Measurements from ENCODE around the gene CPLANE1.
"Not testable (repeated sequence)": the region's sequence is repeated elsewhere in the genome, so short reads cannot be mapped to it uniquely, and the experiment has no call there.

The CPLANE1 gene

DNA sequence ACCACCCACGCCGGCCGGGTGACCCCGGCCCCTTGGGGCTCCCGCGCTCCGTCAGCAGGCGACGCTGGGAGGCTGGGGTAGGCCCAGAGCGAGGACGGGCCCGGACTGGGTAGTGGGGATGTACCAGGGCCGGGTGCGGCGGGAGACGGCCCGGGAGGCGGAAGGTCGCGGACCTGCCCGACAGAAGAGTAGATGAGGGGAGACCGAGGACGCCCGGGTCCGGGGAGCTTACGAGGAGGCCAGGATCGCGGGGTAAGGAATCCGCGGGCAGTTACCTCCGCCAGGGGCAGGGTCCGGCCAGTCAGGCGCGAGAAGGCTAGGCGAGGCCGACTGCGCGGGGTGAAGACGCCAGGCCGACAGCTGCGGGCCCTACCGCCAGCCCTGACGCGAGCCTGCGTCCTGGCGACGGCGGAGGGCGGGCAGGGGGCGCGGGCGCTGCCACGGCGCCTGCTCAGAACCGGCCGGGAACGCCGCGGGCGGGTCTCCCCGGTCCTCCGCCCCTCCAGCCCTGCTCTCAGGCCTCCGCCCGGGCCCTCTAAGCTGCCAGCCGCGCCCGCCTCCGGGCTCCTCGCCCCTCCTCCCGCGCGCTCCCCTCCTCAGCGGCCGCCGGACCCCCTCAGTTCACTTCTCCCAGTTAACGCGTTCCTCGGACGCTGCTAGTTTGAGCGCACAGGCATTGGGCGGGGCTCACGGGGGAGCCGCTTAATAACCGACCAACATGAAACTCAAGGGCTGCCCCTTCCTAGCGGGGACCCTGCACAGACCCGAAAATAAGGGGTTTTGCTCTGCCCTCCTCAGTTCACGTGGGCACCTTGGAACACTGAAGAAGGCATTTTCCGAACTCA, at the start of gene CPLANE1:
Gene CPLANE1 (minus strand): TSS at position 407 of the 845 bp plus-strand sequence. CDS start 1,678 bp downstream, outside the sequence.
- peak within 1 kb of the TSS; percentile 95 for H3K4me3 ChIP-seq (ENCODE audit: low read length)
- DNase-seq (ENCODE audit: low read depth) = peak; percentile 93

DNA sequence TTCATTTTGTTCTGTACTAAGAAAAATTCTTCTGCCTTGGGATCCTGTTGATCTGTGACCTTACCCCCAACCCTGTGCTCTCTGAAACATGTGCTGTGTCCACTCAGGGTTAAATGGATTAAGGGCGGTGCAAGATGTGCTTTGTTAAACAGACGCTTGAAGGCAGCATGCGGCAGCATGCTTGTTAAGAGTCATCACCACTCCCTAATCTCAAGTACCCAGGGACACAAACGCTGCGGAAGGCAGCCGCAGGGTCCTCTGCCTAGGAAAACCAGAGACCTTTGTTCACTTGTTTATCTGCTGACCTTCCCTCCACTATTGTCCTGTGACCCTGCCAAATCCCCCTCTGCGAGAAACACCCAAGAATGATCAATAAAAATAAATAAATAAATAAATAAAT, 47.1 kb upstream of the CPLANE1 start:
- H3K9ac ChIP-seq (ENCODE audit: low read length); DNase-seq (ENCODE audit: low read depth); H3K4me3 ChIP-seq (ENCODE audit: low read length); H3K27me3 ChIP-seq (replicated peaks; ENCODE audit: control insufficient read depth, insufficient read depth, low read length); H3K4me1 ChIP-seq (ENCODE audit: control insufficient read depth, insufficient read depth, low read length); H3K9me3 ChIP-seq (ENCODE audit: control insufficient read depth, low read length): not testable (repeated sequence)
- H3K36me3 ChIP-seq (ENCODE audit: control insufficient read depth, insufficient read depth, low read length, severe bottlenecking) = peaks cover 68% of the 10 kb centered on the region

More for the DNA sequence above, at the start of gene CPLANE1:
- Histone ChIP-seq H3K9ac (ENCODE audit: low read length) (peak within 1 kb of the TSS; percentile 98), H3K9me3 (ENCODE audit: control insufficient read depth, low read length) (no peaks in the 10 kb centered on the region), H3K4me1 (ENCODE audit: control insufficient read depth, insufficient read depth, low read length) (peaks cover 26% of the 10 kb centered on the region), H3K27me3 (replicated peaks; ENCODE audit: control insufficient read depth, insufficient read depth, low read length) (no peaks in the 10 kb centered on the region), H3K36me3 (ENCODE audit: control insufficient read depth, insufficient read depth, low read length, severe bottlenecking) (no peaks in the 10 kb centered on the region)

DNA sequence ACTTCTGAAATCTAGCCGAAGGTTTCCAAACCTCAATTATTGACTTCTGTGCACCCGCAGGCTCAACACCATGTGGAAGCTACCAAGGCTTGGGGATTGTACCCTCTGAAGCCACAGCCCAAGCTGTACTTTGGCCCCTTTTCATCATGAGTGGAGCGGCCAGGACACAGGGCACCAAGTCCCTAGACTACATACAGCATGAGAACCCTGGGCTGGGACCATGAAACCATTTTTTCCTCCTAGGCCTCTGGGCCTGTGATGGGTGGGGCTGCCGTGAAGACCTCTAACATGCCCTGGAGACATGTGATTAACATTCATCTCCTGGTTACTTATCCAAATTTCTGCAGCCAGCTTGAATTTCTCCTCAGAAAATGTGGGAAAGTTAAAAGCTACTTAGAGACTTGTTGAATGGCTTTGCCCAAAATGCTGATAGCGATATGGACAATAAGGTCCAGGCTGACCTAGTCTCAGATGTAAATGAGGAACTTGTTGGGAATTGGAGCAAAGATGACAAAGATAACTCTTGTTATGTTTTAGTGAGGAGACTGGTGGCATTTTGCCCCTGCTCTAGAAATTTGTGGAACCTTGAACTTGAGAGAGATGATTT, 34.1 kb upstream of the CPLANE1 start:
- no peaks in the 10 kb centered on the region for H3K36me3 ChIP-seq (ENCODE audit: control insufficient read depth, insufficient read depth, low read length, severe bottlenecking)
- H3K9me3 ChIP-seq (ENCODE audit: control insufficient read depth, low read length) = peaks cover 7% of the 10 kb centered on the region
- DNase-seq (ENCODE audit: low read depth) = no peak
- no peak overlapping the region for H3K4me3 ChIP-seq (ENCODE audit: low read length)
- no peak overlapping the region for H3K9ac ChIP-seq (ENCODE audit: low read length)
- no peaks in the 10 kb centered on the region for H3K4me1 ChIP-seq (ENCODE audit: control insufficient read depth, insufficient read depth, low read length)
- H3K27me3 ChIP-seq (replicated peaks; ENCODE audit: control insufficient read depth, insufficient read depth, low read length) = no peaks in the 10 kb centered on the region

DNA sequence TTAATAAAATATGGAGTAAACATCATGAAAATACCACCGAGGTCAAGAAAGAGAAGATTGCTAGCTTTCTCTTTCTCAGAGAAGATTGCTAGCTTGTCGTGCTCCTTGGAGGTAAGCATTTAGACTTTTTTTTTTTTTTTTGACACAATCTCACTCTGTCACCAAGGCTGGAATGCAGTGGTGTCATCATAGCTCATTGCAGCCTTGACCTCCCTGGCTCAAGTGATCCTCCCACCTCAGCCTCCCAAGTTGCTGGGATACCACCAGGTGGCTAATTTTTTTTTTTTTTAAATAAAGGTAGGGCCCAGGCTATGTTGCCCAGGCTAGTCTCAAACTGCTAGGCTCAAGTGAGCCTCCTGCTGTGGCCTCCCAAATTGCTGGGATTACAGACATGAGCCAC, 26.3 kb upstream of the CPLANE1 start:
- H3K4me1 ChIP-seq (ENCODE audit: control insufficient read depth, insufficient read depth, low read length) = peaks cover 7% of the 10 kb centered on the region
- peaks cover 9% of the 10 kb centered on the region for H3K9me3 ChIP-seq (ENCODE audit: control insufficient read depth, low read length)
- no peak for DNase-seq (ENCODE audit: low read depth)
- H3K27me3 ChIP-seq (replicated peaks; ENCODE audit: control insufficient read depth, insufficient read depth, low read length) = no peaks in the 10 kb centered on the region
- no peaks in the 10 kb centered on the region for H3K36me3 ChIP-seq (ENCODE audit: control insufficient read depth, insufficient read depth, low read length, severe bottlenecking)
- H3K4me3 ChIP-seq (ENCODE audit: low read length) = no peak overlapping the region
- H3K9ac ChIP-seq (ENCODE audit: low read length) = no peak overlapping the region

DNA sequence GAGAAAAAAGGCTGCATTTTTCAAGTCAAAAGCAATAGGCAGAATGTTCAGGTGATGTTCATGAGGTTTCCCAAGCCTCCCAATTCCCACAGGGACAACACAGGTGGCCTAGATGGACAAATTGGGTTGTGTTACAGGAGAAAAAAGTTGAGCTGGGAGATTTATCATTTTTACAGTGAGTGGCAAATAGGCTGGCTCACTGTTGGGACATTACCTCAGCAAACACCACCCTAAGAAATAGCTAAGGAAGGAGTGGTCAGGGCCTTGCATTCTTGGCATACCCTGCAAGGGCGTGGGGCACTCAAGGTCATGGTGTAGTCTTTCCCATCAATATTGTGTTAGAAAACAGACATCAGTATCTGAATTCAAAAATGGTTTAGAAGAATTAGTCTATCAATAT, 23.3 kb upstream of the CPLANE1 start:
- no peaks in the 10 kb centered on the region for H3K36me3 ChIP-seq (ENCODE audit: control insufficient read depth, insufficient read depth, low read length, severe bottlenecking)
- H3K9me3 ChIP-seq (ENCODE audit: control insufficient read depth, low read length) = peaks cover 10% of the 10 kb centered on the region
- peak; percentile 52 for DNase-seq (ENCODE audit: low read depth)
- H3K27me3 ChIP-seq (replicated peaks; ENCODE audit: control insufficient read depth, insufficient read depth, low read length) = no peaks in the 10 kb centered on the region
- no peak overlapping the region for H3K9ac ChIP-seq (ENCODE audit: low read length)
- H3K4me3 ChIP-seq (ENCODE audit: low read length) = no peak overlapping the region
- peaks cover 7% of the 10 kb centered on the region for H3K4me1 ChIP-seq (ENCODE audit: control insufficient read depth, insufficient read depth, low read length)

DNA sequence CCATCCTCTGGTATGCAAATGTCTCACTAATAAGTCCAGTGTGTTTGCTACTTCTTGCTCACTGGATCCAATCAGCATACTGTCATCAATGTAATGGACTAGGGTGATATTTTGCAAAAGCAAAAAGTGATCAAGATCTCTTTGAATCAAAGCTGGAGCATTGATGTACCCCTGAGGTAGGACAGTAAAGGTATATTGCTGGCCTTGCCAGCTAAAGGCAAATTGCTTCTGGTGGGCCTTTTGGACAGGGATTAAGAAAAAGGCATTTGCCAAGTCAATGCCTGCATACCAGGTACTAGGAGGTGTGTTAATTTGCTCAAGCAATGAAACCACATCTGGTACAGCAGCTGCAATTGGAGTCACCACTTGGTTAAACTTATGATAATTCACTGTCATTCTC, 18.9 kb upstream of the CPLANE1 start:
- not testable (repeated sequence) for H3K36me3 ChIP-seq (ENCODE audit: control insufficient read depth, insufficient read depth, low read length, severe bottlenecking); H3K9ac ChIP-seq (ENCODE audit: low read length); H3K27me3 ChIP-seq (replicated peaks; ENCODE audit: control insufficient read depth, insufficient read depth, low read length); DNase-seq (ENCODE audit: low read depth); H3K4me3 ChIP-seq (ENCODE audit: low read length); H3K4me1 ChIP-seq (ENCODE audit: control insufficient read depth, insufficient read depth, low read length)
- H3K9me3 ChIP-seq (ENCODE audit: control insufficient read depth, low read length) = peaks cover 10% of the 10 kb centered on the region

DNA sequence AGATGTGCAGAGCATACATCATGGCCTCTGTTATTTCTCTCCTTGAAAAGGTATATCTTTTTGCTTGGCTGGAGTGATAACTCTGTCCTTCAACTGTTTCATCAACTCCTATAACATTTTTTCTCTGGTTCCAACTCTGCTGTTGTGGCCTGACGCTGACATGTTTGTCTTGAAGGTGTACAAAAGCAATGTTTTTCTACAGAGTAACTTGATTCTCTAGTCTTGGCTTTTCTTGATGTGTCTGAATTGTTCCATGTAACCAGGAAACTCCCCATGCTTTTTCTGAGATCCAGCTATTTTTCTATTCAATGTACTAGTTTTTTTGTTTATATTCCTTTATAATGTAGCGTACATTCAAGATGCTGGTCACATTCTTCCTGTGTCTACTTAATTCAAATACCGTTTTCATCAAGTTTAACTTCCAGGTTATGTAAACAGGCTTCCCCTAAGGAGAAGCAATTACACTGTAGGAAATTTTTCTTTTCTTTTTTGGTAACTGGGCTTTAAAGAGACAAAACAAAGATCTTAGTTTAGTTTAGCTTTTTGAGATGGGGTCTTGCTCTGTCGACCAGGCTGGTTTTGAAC, 6.7 kb upstream of the CPLANE1 start:
- Histone ChIP-seq H3K4me1 (ENCODE audit: control insufficient read depth, insufficient read depth, low read length) (no peaks in the 10 kb centered on the region), H3K9me3 (ENCODE audit: control insufficient read depth, low read length) (no peaks in the 10 kb centered on the region), H3K4me3 (ENCODE audit: low read length) (no peak overlapping the region), H3K27me3 (replicated peaks; ENCODE audit: control insufficient read depth, insufficient read depth, low read length) (no peaks in the 10 kb centered on the region), H3K36me3 (ENCODE audit: control insufficient read depth, insufficient read depth, low read length, severe bottlenecking) (no peaks in the 10 kb centered on the region), H3K9ac (ENCODE audit: low read length) (no peak overlapping the region)
- no peak for DNase-seq (ENCODE audit: low read depth)

DNA sequence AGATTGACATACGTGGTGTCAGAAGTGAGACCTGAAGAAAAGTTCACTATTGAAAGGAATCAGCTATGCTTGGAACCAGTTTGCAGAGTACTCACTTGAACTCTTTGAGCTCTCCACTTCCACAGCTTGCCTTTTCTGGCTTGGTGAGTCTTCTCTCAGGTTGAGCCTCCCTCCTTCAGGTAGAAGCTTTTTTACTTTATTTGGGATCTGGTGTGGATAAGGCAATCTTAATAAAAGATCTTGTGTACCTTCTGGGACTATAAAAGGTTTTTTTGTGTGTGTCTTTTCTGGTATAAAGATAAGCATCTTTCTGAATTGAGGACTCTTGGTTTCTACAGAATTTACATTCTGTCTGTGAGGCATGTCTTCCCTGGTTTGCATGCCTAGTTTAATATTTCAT, 5.4 kb upstream of the CPLANE1 start:
- Histone ChIP-seq H3K9me3 (ENCODE audit: control insufficient read depth, low read length) (no peaks in the 10 kb centered on the region), H3K4me1 (ENCODE audit: control insufficient read depth, insufficient read depth, low read length) (peaks cover 3% of the 10 kb centered on the region), H3K4me3 (ENCODE audit: low read length) (no peak overlapping the region), H3K9ac (ENCODE audit: low read length) (no peak overlapping the region), H3K36me3 (ENCODE audit: control insufficient read depth, insufficient read depth, low read length, severe bottlenecking) (no peaks in the 10 kb centered on the region), H3K27me3 (replicated peaks; ENCODE audit: control insufficient read depth, insufficient read depth, low read length) (no peaks in the 10 kb centered on the region)
- no peak for DNase-seq (ENCODE audit: low read depth)

DNA sequence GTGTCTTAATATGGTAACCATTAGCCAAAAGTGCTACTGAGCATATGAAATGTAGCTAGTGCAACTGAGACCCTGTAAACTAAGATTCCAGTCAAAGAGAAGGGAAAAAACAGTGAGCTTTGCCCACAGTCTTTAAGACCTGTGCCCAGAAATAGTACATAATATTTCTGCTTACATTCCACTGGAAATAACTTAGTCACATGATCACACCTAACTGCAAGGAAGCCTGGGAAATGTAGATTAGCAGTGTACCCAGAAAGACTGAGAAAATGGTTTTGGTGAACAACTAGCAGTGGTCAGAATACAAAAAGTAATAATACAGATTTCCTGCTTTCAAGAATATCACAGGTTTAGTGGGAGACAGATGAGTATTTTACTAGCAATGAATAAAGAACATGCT, 2.5 kb upstream of the CPLANE1 start:
- peaks cover 19% of the 10 kb centered on the region for H3K4me1 ChIP-seq (ENCODE audit: control insufficient read depth, insufficient read depth, low read length)
- no peak overlapping the region for H3K9ac ChIP-seq (ENCODE audit: low read length)
- DNase-seq (ENCODE audit: low read depth) = no peak
- H3K9me3 ChIP-seq (ENCODE audit: control insufficient read depth, low read length) = no peaks in the 10 kb centered on the region
- no peaks in the 10 kb centered on the region for H3K27me3 ChIP-seq (replicated peaks; ENCODE audit: control insufficient read depth, insufficient read depth, low read length)
- H3K4me3 ChIP-seq (ENCODE audit: low read length) = no peak overlapping the region
- no peaks in the 10 kb centered on the region for H3K36me3 ChIP-seq (ENCODE audit: control insufficient read depth, insufficient read depth, low read length, severe bottlenecking)

DNA sequence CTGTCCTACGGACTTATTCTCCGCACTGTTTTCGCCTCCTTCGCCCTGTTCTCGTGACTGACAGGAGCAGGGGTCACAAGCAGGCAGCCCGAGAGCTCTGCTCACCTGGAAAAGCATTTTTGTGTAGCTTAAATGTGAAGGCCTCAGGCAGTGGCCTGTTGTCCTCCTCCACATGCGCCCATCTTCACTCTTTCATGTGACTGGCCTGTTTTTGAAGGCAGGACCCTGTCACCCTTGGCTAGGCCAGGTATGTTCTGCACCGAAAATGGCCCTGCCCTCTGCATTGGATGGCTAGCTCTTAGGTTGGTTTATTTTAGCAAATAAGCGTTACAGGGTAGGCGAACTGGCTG, 614 bp upstream of the CPLANE1 start:
- Histone ChIP-seq H3K9ac (ENCODE audit: low read length) (peak overlapping the region; percentile 98), H3K36me3 (ENCODE audit: control insufficient read depth, insufficient read depth, low read length, severe bottlenecking) (no peaks in the 10 kb centered on the region), H3K4me1 (ENCODE audit: control insufficient read depth, insufficient read depth, low read length) (peaks cover 26% of the 10 kb centered on the region), H3K4me3 (ENCODE audit: low read length) (peak overlapping the region; percentile 95), H3K27me3 (replicated peaks; ENCODE audit: control insufficient read depth, insufficient read depth, low read length) (no peaks in the 10 kb centered on the region), H3K9me3 (ENCODE audit: control insufficient read depth, low read length) (no peaks in the 10 kb centered on the region)
- DNase-seq (ENCODE audit: low read depth) = no peak

DNA sequence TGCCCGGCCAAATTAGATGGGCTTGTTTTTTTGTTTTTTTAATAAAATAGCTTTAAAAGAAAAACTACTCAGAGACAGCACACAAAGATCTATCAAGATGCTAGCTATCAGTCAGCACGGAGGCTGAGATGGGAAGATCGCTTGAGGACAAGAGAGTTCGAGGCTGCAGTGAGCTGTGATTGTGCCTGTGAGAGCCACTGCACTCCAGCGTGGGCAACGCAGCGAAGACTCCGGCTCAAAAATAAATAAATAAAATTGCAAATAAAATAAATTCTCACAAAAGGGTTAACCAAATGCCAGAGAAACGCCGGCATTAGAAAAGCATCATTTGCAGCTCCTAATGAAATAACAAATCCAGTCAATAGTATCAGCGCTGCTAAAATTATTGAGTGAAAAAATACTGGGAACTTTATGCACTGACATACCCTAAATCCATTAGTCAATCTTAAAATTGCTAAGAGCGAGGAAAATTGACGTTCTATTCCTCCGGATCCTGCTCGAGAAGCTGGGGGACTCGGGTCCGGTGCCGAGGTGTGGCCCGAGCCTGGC, 681 bp downstream of the CPLANE1 start:
- peak overlapping the region; percentile 95 for H3K4me3 ChIP-seq (ENCODE audit: low read length)
- peak overlapping the region; percentile 98 for H3K9ac ChIP-seq (ENCODE audit: low read length)
- peak; percentile 24 for DNase-seq (ENCODE audit: low read depth)
- H3K9me3 ChIP-seq (ENCODE audit: control insufficient read depth, low read length) = no peaks in the 10 kb centered on the region
- H3K36me3 ChIP-seq (ENCODE audit: control insufficient read depth, insufficient read depth, low read length, severe bottlenecking) = no peaks in the 10 kb centered on the region
- peaks cover 26% of the 10 kb centered on the region for H3K4me1 ChIP-seq (ENCODE audit: control insufficient read depth, insufficient read depth, low read length)
- H3K27me3 ChIP-seq (replicated peaks; ENCODE audit: control insufficient read depth, insufficient read depth, low read length) = no peaks in the 10 kb centered on the region
